ENCODE results near the gene CADM1. TPM values are rescaled to one million over a fixed set of nuclear protein-coding genes. Genes with fewer than 3 reads are reported as not detected.

The CADM1 gene
- total and polyA plus RNA-seq, 2 donors (not counting 3 experiments of a cell fraction or from before 2014, with no cell fraction given), result 0.52 to 2.6 TPM

DNA sequence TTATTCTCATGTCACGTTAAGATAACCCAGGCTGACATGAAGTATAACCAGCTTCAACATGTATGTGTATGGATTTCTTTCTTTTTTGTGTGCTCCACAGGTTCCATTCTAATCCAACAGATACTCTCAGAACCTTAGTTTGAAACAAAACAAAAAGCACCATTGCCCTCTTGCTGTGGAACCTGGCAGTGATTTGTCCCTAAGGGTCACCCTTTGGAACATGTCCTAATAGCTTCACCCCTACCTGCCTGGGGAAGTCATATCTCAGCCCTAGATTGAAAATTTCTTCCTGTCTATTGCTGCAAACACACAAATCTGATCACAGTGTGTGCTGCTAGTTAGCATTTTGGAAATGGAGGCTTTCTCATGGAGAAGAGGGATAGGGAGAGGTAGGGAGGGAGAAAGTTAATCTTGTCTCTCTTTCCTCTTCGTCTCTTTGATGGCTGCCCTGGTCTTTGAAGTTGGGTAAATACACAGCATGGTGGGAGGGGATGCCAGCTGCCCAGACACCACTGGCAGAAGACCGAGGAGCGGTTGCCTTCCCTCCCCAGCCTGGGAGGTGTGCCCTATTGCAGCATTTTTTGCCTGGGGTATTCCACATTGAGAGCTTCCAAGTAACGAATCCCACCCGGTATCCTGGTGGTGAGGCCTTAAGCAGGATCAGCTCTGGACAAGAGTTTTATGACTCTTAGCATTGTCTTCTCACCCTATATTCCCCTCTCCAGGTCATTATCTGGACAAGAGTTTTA is 11.6 kb upstream of the CADM1 start:
- Histone ChIP-seq H4K20me1 (replicated peaks; ENCODE audit: control insufficient read depth, extremely low read depth, insufficient read depth, low read length) (no peaks in the 10 kb centered on the region), H3K9ac (replicated peaks; ENCODE audit: extremely low read depth, insufficient read depth, low read length) (no peak overlapping the region), H3K9me3 (replicated peaks; ENCODE audit: control insufficient read depth, insufficient read depth, low read length) (no peaks in the 10 kb centered on the region), H3K4me2 (ENCODE audit: insufficient read depth, low read length) (no peak overlapping the region), H3K27me3 (ENCODE audit: control insufficient read depth in 2 of 2, insufficient read depth in 2 of 2, low read length in 2 of 2) (no peaks in the 10 kb centered on the region), H3K36me3 (ENCODE audit: control insufficient read depth in 2 of 2, extremely low read depth in 1 of 2, insufficient read depth in 2 of 2, low read length in 2 of 2) (no peaks in the 10 kb centered on the region), H2AFZ (ENCODE audit: low read depth, low read length) (no peak overlapping the region), H3K4me3 (replicated peaks in 1 of 3; ENCODE audit: insufficient read depth in 1 of 3, low read depth in 1 of 3, low read length in 3 of 3) (no peak overlapping the region), H3K4me1 (ENCODE audit: control insufficient read depth, extremely low read depth, insufficient read depth, low read length) (no peaks in the 10 kb centered on the region), H3K79me2 (ENCODE audit: control insufficient read depth, insufficient read depth, low read length) (no peaks in the 10 kb centered on the region), H3K9me1 (replicated peaks; ENCODE audit: control insufficient read depth, extremely low read depth, insufficient read depth, low read length) (no peaks in the 10 kb centered on the region), H3K27ac (ENCODE audit: insufficient read depth, low read depth, low read length) (no peak overlapping the region)
- ChIA-PET POLR2A (no interaction called here), CTCF (no interaction called here)
- FAIRE-seq (no peak), DNase-seq (ENCODE audit: low read depth, low spot score) (no peak)
- dilution Hi-C loops (cut with MboI; ENCODE audit: extremely low pct_ligation_motif_present, low sequenced_read_pairs), result no loop called here
- intact Hi-C loops (cut with micrococcal nuclease), result no loop called here
- TF ChIP-seq GATA2 (IDR thresholded peaks at IDR 0.05; ENCODE audit: insufficient read depth, insufficient read length, low read depth, low read length), result no peak
- TF ChIP-seq POLR2AphosphoS5 (IDR thresholded peaks at IDR 0.05; ENCODE audit: insufficient read depth, low read depth, low read length), result no peak
- TF ChIP-seq MAX (IDR thresholded peaks at IDR 0.05; ENCODE audit: insufficient read depth, insufficient read length), result no peak
- TF ChIP-seq, protein P1, sequence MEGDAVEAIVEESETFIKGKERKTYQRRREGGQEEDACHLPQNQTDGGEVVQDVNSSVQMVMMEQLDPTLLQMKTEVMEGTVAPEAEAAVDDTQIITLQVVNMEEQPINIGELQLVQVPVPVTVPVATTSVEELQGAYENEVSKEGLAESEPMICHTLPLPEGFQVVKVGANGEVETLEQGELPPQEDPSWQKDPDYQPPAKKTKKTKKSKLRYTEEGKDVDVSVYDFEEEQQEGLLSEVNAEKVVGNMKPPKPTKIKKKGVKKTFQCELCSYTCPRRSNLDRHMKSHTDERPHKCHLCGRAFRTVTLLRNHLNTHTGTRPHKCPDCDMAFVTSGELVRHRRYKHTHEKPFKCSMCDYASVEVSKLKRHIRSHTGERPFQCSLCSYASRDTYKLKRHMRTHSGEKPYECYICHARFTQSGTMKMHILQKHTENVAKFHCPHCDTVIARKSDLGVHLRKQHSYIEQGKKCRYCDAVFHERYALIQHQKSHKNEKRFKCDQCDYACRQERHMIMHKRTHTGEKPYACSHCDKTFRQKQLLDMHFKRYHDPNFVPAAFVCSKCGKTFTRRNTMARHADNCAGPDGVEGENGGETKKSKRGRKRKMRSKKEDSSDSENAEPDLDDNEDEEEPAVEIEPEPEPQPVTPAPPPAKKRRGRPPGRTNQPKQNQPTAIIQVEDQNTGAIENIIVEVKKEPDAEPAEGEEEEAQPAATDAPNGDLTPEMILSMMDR (IDR thresholded peaks at IDR 0.05; ENCODE audit: extremely low read depth in 1 of 2, insufficient read depth in 1 of 2, low read depth in 1 of 2, low read length in 2 of 2), result no peak
- no peak for TF ChIP-seq POLR2A (IDR thresholded peaks at IDR 0.05; ENCODE audit: low read depth, low read length)
- TF ChIP-seq MYC (IDR thresholded peaks at IDR 0.05; ENCODE audit: low read depth, low read length), result no peak
- TF ChIP-seq JUN (IDR thresholded peaks at IDR 0.05; ENCODE audit: borderline replicate concordance, insufficient read depth, insufficient read length, low read depth), result no peak
- no peak for TF ChIP-seq FOS (IDR thresholded peaks at IDR 0.05; ENCODE audit: borderline replicate concordance, insufficient read depth, low read length)
- no peak for TF ChIP-seq EZH2 (IDR thresholded peaks at IDR 0.05; ENCODE audit: borderline replicate concordance, low read depth, low read length, severe bottlenecking)
- no TSS peak for BruUV-seq (replicated peaks)
